Psoas muscle (tissue), 8 donors: ENCODE measurements around the gene LYRM1. TPM values are rescaled to one million over a fixed set of nuclear protein-coding genes. Genes with fewer than 3 reads are reported as not detected.
A peak's percentile ranks its signal among the peaks of the same experiment; 100 is the strongest.
"Not testable (repeated sequence)": the region's sequence is repeated elsewhere in the genome, so short reads cannot be mapped to it uniquely, and the experiment has no call there.

ENCODE experiments used
- ATAC-seq, 4 donors: fragments of 200-7000 bp; cut with Tn5 transposase; one replicate each; pipeline ENCODE4 v1.9.1; 2020; ENCODE audit warnings: moderate library complexity in 3 of 4, mild to moderate bottlenecking in 2 of 4
- DNase-seq, 2 donors: peaks; one replicate each; pipeline ENCODE4 v3.0.0-alpha.2; 2020
- H3K27ac ChIP-seq: fragments of 200-600 bp; one replicate; pipeline ENCODE4 v1.8.0; 2022
- H3K27me3 ChIP-seq, 3 donors: fragments of 200-600 bp in 1 of 3; one replicate each; pipeline versions ENCODE4 v1.6.1 to v1.8.0; 2013 to 2022; ENCODE audit warnings: low read length in 2 of 3, mild to moderate bottlenecking in 2 of 3, moderate library complexity in 1 of 3; ENCODE audit not compliant: insufficient read depth in 3 of 3
- H3K36me3 ChIP-seq, 2 donors: fragments of 200-600 bp in 1 of 2; one replicate each; pipeline versions ENCODE4 v1.6.1 to v1.8.0; 2013 to 2022; ENCODE audit warnings: low read depth in 1 of 2, mild to moderate bottlenecking in 1 of 2, moderate library complexity in 1 of 2; ENCODE audit not compliant: insufficient read depth in 1 of 2
- H3K4me1 ChIP-seq: fragments of 200-600 bp; one replicate; pipeline ENCODE4 v1.8.0; 2022
- H3K4me3 ChIP-seq: fragments of 200-600 bp; one replicate; pipeline ENCODE4 v1.8.0; 2022; ENCODE audit warnings: mild to moderate bottlenecking
- H3K9me3 ChIP-seq: fragments of 200-600 bp; one replicate; pipeline ENCODE4 v1.8.0; 2022
- CTCF ChIP-seq: fragments of 200-600 bp; IDR thresholded peaks from one replicate; pipeline ENCODE4 v1.8.0; 2022; ENCODE audit warnings: antibody characterized with exemption
- WGBS, 3 donors: extraction: QIAGEN DNeasy Blood & Tissue Kit; methylation state at CpG; one replicate each; pipeline versions ENCODE4 v1.1.6 to v1.1.7; 2013; 5-methylcytosine and 5-hydroxymethylcytosine counted together
- intact Hi-C, 2 donors: fragments of 100-400 bp; cut with DNase I; formaldehyde crosslinking; loops; one replicate each; pipeline versions ENCODE4 v1.11.0 to v1.14.2; 2022
- polyA plus RNA-seq, 3 donors: library from polyadenylated mRNA; stranded (reverse); fragments of 200-250 nt; gene quantifications; one replicate each; pipeline ENCODE4 v1.2.3, GENCODE V29; 2013
- total RNA-seq, 4 donors: library from RNA; stranded (reverse); fragmentation: NEBNext Ultra II Directional in 2 of 4; extraction: Animal tissue kit (Norgen Biotek cat#: 25700) in 2 of 4; gene quantifications; one replicate each; pipeline versions ENCODE4 v1.2.1 to v1.2.4, GENCODE V29; 2021 to 2023
- donor health status: healthy with polysubstance abuse.
- donor health status: DM: no; HTN: no; CAD: no; lungs with moderate emphysema.
- donor health status: Bipolar disorder and iron deficiency.
- donor health status: healthy.
- donor health status: DM: yes; HTN: yes; CAD: no.
- donor health status: DM: no; HTN: no; CAD: no.
- donor health status: DM: no; HTN: no; CAD: no.
- donor health status: DM: yes; HTN: yes; CAD: no.

LYRM1 gene
- total and polyA plus RNA-seq, 7 donors, result 27.2 to 54.0 (median 37.3) TPM

DNA sequence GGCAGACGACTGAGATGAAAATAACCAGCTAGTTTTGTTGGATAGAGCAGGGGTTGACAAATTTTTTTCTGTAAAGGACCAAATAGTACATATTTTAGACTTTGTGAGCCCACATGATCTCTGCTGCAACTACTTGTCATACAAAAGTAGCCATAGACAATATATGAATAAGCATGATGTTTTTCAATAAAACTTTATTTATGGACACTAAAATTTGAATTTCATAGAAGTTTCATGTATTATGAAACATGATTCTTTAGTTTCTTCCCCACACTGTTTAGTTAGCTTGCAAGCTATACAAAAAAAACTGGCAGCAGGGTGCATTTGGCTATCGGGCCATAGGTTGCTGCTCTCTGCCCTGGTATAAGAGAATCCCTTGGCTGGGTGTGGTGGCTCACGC lies 56.6 kb downstream of the LYRM1 start:
- intact Hi-C loops, result no loop called here
- H3K27ac ChIP-seq, result no peak overlapping the region
- no peaks in the 10 kb centered on the region for H3K27me3 ChIP-seq
- WGBS, 3 donors, result 81 to 84% (median 82%) methylated on average over 3 of the region's 3 CpGs
- H3K9me3 ChIP-seq, result no peaks in the 10 kb centered on the region
- DNase-seq (no peak), ATAC-seq (no peak)
- H3K4me1 ChIP-seq, result no peaks in the 10 kb centered on the region
- no peak overlapping the region for H3K4me3 ChIP-seq
- no peaks in the 10 kb centered on the region for H3K36me3 ChIP-seq
- TF ChIP-seq CTCF, result no peak

DNA sequence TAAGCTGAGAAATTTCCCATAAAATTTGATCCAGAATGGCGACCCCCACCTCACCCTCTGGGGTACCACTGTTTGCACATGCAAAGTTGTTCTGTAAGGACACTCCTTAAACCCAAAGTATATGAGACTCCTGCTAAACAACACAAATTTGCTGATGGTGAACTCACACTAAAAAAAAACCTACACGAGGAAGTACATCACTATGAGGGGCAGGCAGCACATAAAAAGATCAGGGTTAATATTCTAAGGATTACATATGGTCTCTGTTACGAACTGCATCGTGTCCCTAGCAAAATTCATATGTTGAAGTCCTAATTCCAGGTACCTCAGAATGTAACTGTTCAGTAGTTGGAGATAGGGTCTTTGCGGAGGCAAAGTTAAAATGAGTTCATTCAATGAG lies 60.3 kb downstream of the LYRM1 start:
- no peak overlapping the region for H3K27ac ChIP-seq
- H3K27me3 ChIP-seq, result no peaks in the 10 kb centered on the region
- peak in 1 of 2 donors; percentile 5 for DNase-seq
- H3K9me3 ChIP-seq, result no peaks in the 10 kb centered on the region
- WGBS, 3 donors, result 70 to 76% (median 74%) methylated on average over 5 of the region's 5 CpGs
- no peak for TF ChIP-seq CTCF
- no peaks in the 10 kb centered on the region for H3K36me3 ChIP-seq
- no peak for ATAC-seq
- H3K4me1 ChIP-seq, result no peaks in the 10 kb centered on the region
- intact Hi-C loops, result no loop called here
- H3K4me3 ChIP-seq, result no peak overlapping the region

DNA sequence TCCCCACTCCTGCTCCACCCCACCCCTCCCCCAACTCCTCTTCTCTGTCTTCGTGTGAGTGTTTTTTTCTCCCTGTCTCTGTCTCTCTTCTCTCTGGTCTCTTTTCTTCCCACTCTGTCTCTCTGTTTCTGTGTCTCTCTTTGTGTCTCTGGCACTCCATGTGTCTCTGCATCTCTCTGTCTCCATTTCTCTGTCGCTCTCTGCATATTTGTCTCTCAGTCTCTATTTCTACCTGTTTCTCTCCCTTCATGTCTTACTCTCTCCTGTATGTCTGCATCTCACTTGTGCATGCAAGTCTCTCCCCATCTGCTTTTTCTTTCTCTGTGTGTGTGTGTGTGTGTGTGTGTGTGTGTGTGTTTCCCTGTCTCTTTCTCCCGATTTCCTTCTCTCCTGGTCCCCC lies 68.2 kb downstream of the LYRM1 start:
- ATAC-seq (no peak), DNase-seq (no peak)
- intact Hi-C loops, result no loop called here
- WGBS, 3 donors, result 55 to 61% (median 56%) methylated on average over 3 of the region's 3 CpGs
- Histone ChIP-seq H3K36me3 (no peaks in the 10 kb centered on the region), H3K9me3 (no peaks in the 10 kb centered on the region), H3K27me3 (no peaks in the 10 kb centered on the region), H3K4me1 (no peaks in the 10 kb centered on the region), H3K27ac (no peak overlapping the region), H3K4me3 (no peak overlapping the region)
- no peak for TF ChIP-seq CTCF

DNA sequence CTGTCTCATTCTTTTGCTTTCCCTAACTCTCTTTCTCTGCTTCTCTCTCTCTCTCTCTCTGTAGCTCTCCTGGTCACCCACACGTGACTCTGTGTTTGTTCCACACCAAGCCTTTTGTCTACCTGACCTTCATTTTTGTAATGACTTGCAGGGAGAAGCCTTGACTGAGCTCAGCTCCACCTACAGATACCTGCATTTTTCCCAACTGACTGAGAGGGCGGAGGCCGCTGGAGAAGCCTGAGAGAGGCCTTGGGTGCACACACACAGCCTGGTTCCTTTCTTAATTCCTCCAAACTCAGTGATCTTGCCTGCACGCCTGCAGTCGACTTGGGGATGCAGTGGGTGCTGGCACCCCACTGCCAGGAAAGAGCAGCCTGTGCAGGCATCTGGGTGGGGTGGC lies 68.8 kb downstream of the LYRM1 start:
- TF ChIP-seq CTCF, result no peak
- no peaks in the 10 kb centered on the region for H3K4me1 ChIP-seq
- 83 to 88% (median 86%) methylated on average over 5 of the region's 5 CpGs for WGBS, 3 donors
- DNase-seq (no peak), ATAC-seq (no peak)
- H3K27ac ChIP-seq, result no peak overlapping the region
- no peaks in the 10 kb centered on the region for H3K27me3 ChIP-seq
- no peaks in the 10 kb centered on the region for H3K36me3 ChIP-seq
- H3K4me3 ChIP-seq, result no peak overlapping the region
- no peaks in the 10 kb centered on the region for H3K9me3 ChIP-seq
- intact Hi-C loops, result no loop called here

DNA sequence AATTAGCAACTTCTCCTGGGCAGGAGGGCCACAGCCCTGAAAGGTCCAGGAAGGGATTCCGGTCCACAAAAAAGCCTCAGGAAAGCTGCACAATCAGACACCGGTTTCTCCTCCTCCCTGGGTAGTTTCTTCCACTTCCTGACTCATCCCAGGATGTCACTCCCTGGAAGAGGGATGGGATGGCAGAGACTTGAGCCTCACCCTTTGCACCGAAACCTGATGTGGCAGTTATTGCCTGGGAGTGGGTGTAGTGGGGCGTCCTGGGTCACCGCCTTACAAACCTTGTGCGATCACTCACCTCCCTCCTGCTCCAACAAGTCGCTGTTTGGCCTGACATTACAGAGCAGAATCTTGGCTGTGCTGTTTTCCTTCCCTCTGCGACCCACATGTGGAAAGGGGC lies 70.8 kb downstream of the LYRM1 start:
- ATAC-seq, result no peak
- no peak for DNase-seq
- Histone ChIP-seq H3K9me3 (no peaks in the 10 kb centered on the region), H3K27me3 (no peaks in the 10 kb centered on the region), H3K27ac (no peak overlapping the region), H3K36me3 (no peaks in the 10 kb centered on the region), H3K4me3 (no peak overlapping the region), H3K4me1 (no peaks in the 10 kb centered on the region)
- 76 to 86% (median 79%) methylated on average over 8 of the region's 8 CpGs for WGBS, 3 donors
- no peak for TF ChIP-seq CTCF
- intact Hi-C loops, result no loop called here

GRCh38 chr16:20973201-20973600 lies 72.6 kb downstream of the LYRM1 start:
- H3K9me3 ChIP-seq, H3K4me3 ChIP-seq, H3K4me1 ChIP-seq, DNase-seq, ATAC-seq, H3K36me3 ChIP-seq, intact Hi-C loops, H3K27me3 ChIP-seq, H3K27ac ChIP-seq: not testable (repeated sequence)
- 91 to 92% (median 92%) methylated on average over 4 of the region's 4 CpGs for WGBS, 3 donors
